GM19351 (cell line): ENCODE results near the gene ABL2.
"Not testable (repeated sequence)": the region's sequence is repeated elsewhere in the genome, so short reads cannot be mapped to it uniquely, and the experiment has no call there.

Source experiments
- ATAC-seq: cut with Tn5 transposase; IDR thresholded peaks from one replicate; pipeline ENCODE4 v1.9.1; 2021; ENCODE audit warnings: mild to moderate bottlenecking, moderate library complexity; ENCODE audit not compliant: unreplicated experiment

The ABL2 gene

DNA sequence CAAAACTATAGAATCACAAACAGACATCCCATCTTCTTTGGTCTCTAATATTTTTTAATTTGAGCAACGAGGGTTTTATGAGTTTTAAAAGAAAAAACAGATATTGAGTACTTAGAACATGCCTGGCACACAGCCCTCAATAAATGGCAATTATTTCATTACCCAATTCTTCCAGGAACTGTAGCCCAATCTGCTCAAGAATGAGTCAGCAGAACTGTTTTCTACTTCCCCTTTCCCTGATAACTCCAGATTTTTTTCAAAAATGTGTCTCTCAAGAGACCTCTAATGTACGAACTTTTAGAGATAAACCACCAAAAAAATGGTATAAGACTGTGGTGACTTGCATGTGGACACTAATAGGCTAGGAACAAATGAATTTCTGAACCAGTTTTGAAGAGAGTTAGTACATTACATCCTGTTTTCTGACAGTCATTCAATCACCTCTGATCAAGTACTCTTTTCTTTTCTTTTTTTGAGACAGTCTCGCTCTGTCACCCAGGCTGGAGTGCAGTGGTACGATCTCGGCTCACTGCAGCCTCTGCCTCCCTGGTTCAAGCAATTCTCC, 11.5 kb downstream of the ABL2 start:
- ATAC-seq, result no peak

GRCh38 chr1:179213317-179213716, 16.2 kb downstream of the ABL2 start:
- ATAC-seq, result not testable (repeated sequence)

DNA sequence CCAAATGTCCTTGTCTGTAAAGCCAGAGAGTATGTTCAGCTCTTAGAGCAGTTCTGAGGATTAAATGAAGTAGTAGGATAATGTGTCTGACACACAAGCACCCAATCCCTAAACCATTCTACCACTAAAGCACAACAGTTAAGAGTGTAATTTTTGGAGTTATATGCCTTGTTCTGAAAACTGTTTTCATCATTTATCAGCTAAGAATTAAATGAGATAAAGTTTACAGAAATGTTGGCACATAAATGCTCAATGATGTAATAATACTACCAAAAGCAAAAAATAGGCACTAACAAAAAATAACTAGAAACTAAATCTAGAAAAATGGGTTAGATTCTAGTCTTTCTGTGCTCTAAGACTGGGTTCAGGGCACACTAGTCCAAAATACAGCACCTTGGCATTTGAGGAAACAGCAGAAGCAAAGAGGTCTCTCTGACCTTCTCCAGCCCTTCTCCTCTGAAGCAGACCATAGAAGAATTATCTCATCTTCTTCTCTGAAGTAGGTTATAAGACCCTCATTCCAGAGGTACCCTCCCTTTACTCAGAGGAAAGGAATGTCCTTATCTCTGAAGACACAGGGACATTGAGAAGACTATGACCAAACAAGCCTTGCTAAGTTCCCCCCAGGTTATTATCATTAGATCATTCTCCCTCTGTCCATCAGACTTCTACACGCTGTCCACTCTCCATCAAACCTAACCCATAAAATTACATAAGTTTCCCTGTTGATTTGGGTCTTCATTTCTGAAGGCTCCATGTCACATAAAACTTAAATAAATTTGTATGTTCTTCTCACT, 20.6 kb downstream of the ABL2 start:
- no peak for ATAC-seq

GRCh38 chr1:179206812-179207211, 22.7 kb downstream of the ABL2 start:
- no peak for ATAC-seq

- ATAC-seq, result no peak
Observed at GRCh38 chr1:179205284-179205683, 24.2 kb downstream of the ABL2 start.

GRCh38 chr1:179202161-179202560, 27.3 kb downstream of the ABL2 start:
- no peak for ATAC-seq

- ATAC-seq, result no peak
Observed at GRCh38 chr1:179200586-179200985, 28.9 kb downstream of the ABL2 start.

DNA sequence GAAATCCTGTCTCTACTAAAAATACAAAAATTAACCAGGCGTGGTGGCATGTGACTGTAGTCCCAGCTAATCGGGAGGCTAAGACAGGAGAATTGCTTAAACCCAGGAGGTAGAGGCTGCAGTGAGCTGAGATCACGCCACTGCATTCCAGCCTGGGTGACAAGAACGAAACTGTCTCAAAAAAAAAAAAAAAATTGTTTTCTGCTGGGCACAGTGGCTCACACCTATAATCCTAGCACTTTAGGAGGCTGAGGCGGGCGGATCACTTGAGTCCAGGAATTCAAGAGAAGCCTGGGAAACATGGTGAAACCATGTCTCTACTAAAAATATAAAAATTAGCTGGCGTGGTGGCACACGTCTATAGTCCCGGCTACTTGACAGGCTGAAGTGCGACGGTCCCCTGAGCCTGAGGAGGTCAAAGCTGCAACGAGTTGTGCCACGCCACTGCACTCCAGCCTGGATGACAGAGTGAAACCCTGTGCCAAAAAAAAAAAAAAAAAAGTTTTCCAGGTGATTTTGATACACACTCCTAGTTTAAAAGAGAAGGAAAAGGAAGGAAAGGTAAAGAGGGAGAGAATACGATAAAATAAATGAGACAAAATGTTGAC, 31.7 kb downstream of the ABL2 start:
- ATAC-seq, result no peak

DNA sequence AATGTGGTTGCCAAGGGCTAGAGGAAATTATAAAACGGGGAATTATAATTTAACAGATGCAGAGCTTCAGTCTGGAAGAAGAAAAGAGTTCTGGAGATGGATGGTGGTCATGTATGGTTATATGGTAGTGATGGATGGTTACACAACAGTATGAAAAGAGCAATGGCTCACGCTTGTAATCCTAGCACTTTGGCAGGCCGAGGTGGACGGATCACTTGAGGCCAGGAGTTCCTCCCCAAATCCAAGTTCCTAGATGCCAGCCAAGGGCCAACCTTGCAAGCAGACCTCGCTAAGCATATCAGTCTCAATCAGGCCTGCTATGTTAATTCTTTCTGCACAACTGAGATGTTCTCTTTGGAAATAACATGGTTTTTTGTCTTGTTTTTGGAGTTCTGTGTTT, 33.6 kb downstream of the ABL2 start:
- not testable (repeated sequence) for ATAC-seq

GRCh38 chr1:179195376-179195775, 34.1 kb downstream of the ABL2 start:
- no peak for ATAC-seq

GRCh38 chr1:179194068-179194537, 35.4 kb downstream of the ABL2 start:
- no peak for ATAC-seq

- no peak for ATAC-seq
Observed at GRCh38 chr1:179190861-179191260, 38.6 kb downstream of the ABL2 start.

DNA sequence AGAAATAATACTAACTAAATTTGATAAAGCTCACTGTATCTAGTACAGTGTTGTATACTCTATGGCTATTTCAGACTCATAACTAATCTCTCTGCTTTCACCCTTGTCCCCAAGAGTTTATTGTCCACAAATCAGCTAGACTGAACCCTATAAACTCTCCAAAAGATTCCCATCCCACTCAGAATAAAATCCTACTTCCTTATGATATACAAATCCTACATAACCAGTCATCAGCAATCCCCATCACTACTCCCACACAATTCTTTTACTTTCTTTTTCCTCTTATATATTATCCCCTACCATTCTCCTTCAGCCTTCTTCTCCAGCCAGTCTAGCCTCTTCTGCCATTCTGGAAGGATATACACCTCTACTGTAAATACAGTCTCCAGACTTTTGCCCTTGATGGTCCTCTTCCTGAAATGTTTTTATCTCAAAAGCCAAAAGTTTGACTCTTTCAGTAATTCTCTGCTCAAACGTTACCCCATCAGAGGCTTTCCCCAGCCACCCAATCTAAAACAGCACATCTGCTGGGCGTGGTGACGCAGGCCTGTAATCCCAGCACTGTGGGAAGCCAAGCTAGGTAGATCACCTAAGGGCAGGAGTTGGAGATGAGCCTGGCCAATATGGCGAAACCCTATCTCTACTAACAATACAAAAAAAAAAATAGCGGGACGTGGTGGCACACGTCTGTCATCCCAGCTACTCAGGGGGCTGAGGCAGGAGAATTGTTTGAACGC, 41.6 kb downstream of the ABL2 start:
- no peak for ATAC-seq

- no peak for ATAC-seq
Observed at GRCh38 chr1:179187043-179187442, 42.4 kb downstream of the ABL2 start.

- ATAC-seq, result no peak
Observed at GRCh38 chr1:179184403-179184802, 45.1 kb downstream of the ABL2 start.

- ATAC-seq, result no peak
Observed at GRCh38 chr1:179183857-179184256, 45.6 kb downstream of the ABL2 start.

- no peak for ATAC-seq
Observed at GRCh38 chr1:179178950-179179349, 50.5 kb downstream of the ABL2 start.

- ATAC-seq, result no peak
Observed at GRCh38 chr1:179178183-179178582, 51.3 kb downstream of the ABL2 start.

DNA sequence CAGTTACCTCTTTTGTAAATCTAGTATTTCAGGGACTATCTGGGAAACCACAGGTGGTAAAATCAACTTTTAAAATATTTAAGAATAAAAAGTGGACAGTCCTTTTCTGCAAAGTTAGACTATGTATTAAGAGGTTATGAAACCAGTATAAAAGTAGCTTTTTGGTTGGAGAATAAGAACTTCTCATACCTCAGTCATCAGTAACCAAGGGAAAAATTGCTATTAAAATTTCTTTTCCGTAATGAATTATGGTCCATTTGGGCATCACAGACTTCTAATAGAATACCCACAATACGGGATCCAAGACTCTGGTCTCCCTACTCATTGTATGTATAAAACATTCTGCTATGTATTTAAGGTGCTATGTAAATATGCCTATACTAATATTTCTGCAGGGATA, 51.9 kb downstream of the ABL2 start:
- ATAC-seq, result no peak

DNA sequence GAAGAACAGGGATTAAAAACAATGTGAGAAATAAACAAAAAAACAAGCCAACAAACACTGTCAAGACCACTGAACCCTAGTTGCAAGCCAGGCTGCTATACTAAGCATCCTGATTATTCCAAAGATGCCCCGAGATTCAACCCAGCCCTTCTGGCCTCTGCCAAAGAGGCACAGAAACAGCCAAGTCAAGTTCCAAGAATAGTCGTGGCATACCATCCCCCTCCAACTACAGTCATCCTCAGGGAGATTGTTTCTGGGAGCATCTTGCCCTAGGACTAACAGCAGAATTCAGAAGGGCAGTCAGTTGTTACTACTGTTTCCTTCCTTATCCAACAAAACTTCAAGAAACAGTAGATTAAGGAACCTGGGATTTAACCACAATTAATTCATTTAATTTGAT, 52.3 kb downstream of the ABL2 start:
- no peak for ATAC-seq

- no peak for ATAC-seq
Observed at GRCh38 chr1:179175011-179175841, 54.3 kb downstream of the ABL2 start.
